SK-N-MC (cell line): ENCODE data around the gene KLHL33.

Experiments used
- DNase-seq: peaks from one replicate; pipeline ENCODE4 v3.0.0-alpha.2; 2011; ENCODE audit warnings: low read depth, low spot score
- H3K27ac ChIP-seq: fragments of 200-600 bp; sonication (generic); 2 replicates; pipeline ENCODE4 v1.5.1; 2016; ENCODE audit warnings: mixed run types
- H3K36me3 ChIP-seq: fragments of 200-600 bp; sonication (generic); 2 replicates; pipeline ENCODE4 v1.6.1; 2017; ENCODE audit warnings: antibody characterized with exemption, low read length, mixed read lengths; ENCODE audit not compliant: insufficient read depth
- H3K4me3 ChIP-seq: fragments of 200-600 bp; sonication (generic); 2 replicates; pipeline ENCODE4 v1.5.1; 2016
- H3K9ac ChIP-seq: fragments of 200-600 bp; sonication (generic); 2 replicates; pipeline ENCODE4 v1.8.0; 2017; ENCODE audit warnings: mixed run types, mixed read lengths; ENCODE audit not compliant: insufficient read length
- H3K9me3 ChIP-seq: fragments of 200-600 bp; sonication (generic); 2 replicates; pipeline ENCODE4 v1.6.1; 2017; ENCODE audit warnings: low read depth, mild to moderate bottlenecking, antibody characterized with exemption, low read length, moderate library complexity, mixed read lengths
- EZH2 ChIP-seq: fragments of 200-600 bp; sonication (generic); IDR thresholded peaks from one replicate; pipeline ENCODE4 v1.6.1; 2017; ENCODE audit warnings: antibody characterized with exemption
- FOXP2 ChIP-seq: optimal IDR thresholded peaks from 2 replicates; pipeline ENCODE3; 2011; ENCODE audit warnings: mild to moderate bottlenecking, moderate library complexity; ENCODE audit not compliant: insufficient read depth; ENCODE audit errors: extremely low read length, control extremely low read depth
- POLR2AphosphoS5 ChIP-seq: IDR thresholded peaks from 2 replicates; pipeline ENCODE4 v1.6.1; 2012; ENCODE audit warnings: mild to moderate bottlenecking, low read depth, low read length, borderline replicate concordance

KLHL33 gene

GRCh38 chr14:20377171-20377570 is 58.8 kb downstream of the KLHL33 start:
- DNase-seq = no peak
- peaks cover 3% of the 10 kb centered on the region; the same call in 1 of the 2 replicates for H3K36me3 ChIP-seq
- H3K27ac ChIP-seq = no peak overlapping the region
- TF ChIP-seq POLR2AphosphoS5 (no peak), EZH2 (no peak), FOXP2 (no peak)
- H3K9me3 ChIP-seq = no peaks in the 10 kb centered on the region
- H3K9ac ChIP-seq = no peak overlapping the region
- H3K4me3 ChIP-seq = no peak overlapping the region

- no peak overlapping the region for H3K27ac ChIP-seq
- H3K36me3 ChIP-seq = peaks cover 4% of the 10 kb centered on the region; the same call in 1 of the 2 replicates
- no peaks in the 10 kb centered on the region for H3K9me3 ChIP-seq
- no peak overlapping the region for H3K4me3 ChIP-seq
- TF ChIP-seq EZH2 = no peak
- DNase-seq = no peak
- no peak overlapping the region for H3K9ac ChIP-seq
Measured at GRCh38 chr14:20376071-20376588, 59.8 kb downstream of the KLHL33 start.
